Stimulated activated memory B cell treated with anti-CD40 and anti-IgM and Interleukin-4, amounts not matched to agents 10 μg/mL and 1 μg/mL and 100 μg/mL, for 72 hours (primary cell): ENCODE data around the gene DR1.
"Not testable (repeated sequence)": the region's sequence is repeated elsewhere in the genome, so short reads cannot be mapped to it uniquely, and the experiment has no call there.

Source experiments
- ATAC-seq: fragments of 150-1000 bp; cut with Tn5 transposase; 2 replicates; pipeline ENCODE4 v1.10.0; 2021
- H3K27ac Mint-ChIP-seq: one replicate; pipeline ENCODE4 v1.8.0; 2022; ENCODE audit warnings: mild to moderate bottlenecking, mixed read lengths
- H3K27me3 Mint-ChIP-seq: one replicate; pipeline ENCODE4 v1.8.0; 2022; ENCODE audit warnings: mixed read lengths
- H3K36me3 Mint-ChIP-seq: one replicate; pipeline ENCODE4 v1.8.0; 2022; ENCODE audit warnings: mixed read lengths
- H3K4me1 Mint-ChIP-seq: one replicate; pipeline ENCODE4 v1.8.0; 2022; ENCODE audit warnings: mixed read lengths
- H3K4me3 Mint-ChIP-seq: one replicate; pipeline ENCODE4 v1.8.0; 2022; ENCODE audit warnings: mild to moderate bottlenecking, moderate library complexity, mixed read lengths
- H3K9me3 Mint-ChIP-seq: one replicate; pipeline ENCODE4 v1.8.0; 2022; ENCODE audit warnings: mixed read lengths

DR1 gene

GRCh38 chr1:93350875-93351274, 5.2 kb downstream of the DR1 start:
- no peak overlapping the region for H3K4me3 Mint-ChIP-seq
- ATAC-seq, result no peak
- peaks cover 42% of the 10 kb centered on the region for H3K4me1 Mint-ChIP-seq
- peaks cover 18% of the 10 kb centered on the region for H3K36me3 Mint-ChIP-seq
- no peaks in the 10 kb centered on the region for H3K9me3 Mint-ChIP-seq
- H3K27me3 Mint-ChIP-seq, result no peaks in the 10 kb centered on the region
- H3K27ac Mint-ChIP-seq, result no peak overlapping the region

- H3K4me3 Mint-ChIP-seq, H3K9me3 Mint-ChIP-seq, H3K27ac Mint-ChIP-seq, ATAC-seq, H3K27me3 Mint-ChIP-seq: not testable (repeated sequence)
- peaks cover 18% of the 10 kb centered on the region for H3K36me3 Mint-ChIP-seq
- peaks cover 42% of the 10 kb centered on the region for H3K4me1 Mint-ChIP-seq
Measured at GRCh38 chr1:93351346-93351745, 5.6 kb downstream of the DR1 start.

- ATAC-seq, result no peak
- no peak overlapping the region for H3K4me3 Mint-ChIP-seq
- peaks cover 42% of the 10 kb centered on the region for H3K4me1 Mint-ChIP-seq
- H3K27me3 Mint-ChIP-seq, result no peaks in the 10 kb centered on the region
- H3K27ac Mint-ChIP-seq, result no peak overlapping the region
- peaks cover 26% of the 10 kb centered on the region for H3K36me3 Mint-ChIP-seq
- H3K9me3 Mint-ChIP-seq, result no peaks in the 10 kb centered on the region
Measured at GRCh38 chr1:93352376-93352775, 6.7 kb downstream of the DR1 start.

GRCh38 chr1:93353286-93353685, 7.6 kb downstream of the DR1 start:
- no peak for ATAC-seq
- peaks cover 46% of the 10 kb centered on the region for H3K4me1 Mint-ChIP-seq
- no peak overlapping the region for H3K27ac Mint-ChIP-seq
- no peak overlapping the region for H3K4me3 Mint-ChIP-seq
- H3K27me3 Mint-ChIP-seq, result no peaks in the 10 kb centered on the region
- H3K9me3 Mint-ChIP-seq, result no peaks in the 10 kb centered on the region
- H3K36me3 Mint-ChIP-seq, result peaks cover 31% of the 10 kb centered on the region

GRCh38 chr1:93354749-93355148, 9.0 kb downstream of the DR1 start:
- H3K4me3 Mint-ChIP-seq, result no peak overlapping the region
- no peak for ATAC-seq
- H3K9me3 Mint-ChIP-seq, result no peaks in the 10 kb centered on the region
- H3K4me1 Mint-ChIP-seq, result peaks cover 47% of the 10 kb centered on the region
- H3K27ac Mint-ChIP-seq, result no peak overlapping the region
- H3K27me3 Mint-ChIP-seq, result no peaks in the 10 kb centered on the region
- peaks cover 43% of the 10 kb centered on the region for H3K36me3 Mint-ChIP-seq

GRCh38 chr1:93357242-93357641, 11.5 kb downstream of the DR1 start:
- no peak overlapping the region for H3K27ac Mint-ChIP-seq
- no peak overlapping the region for H3K4me3 Mint-ChIP-seq
- H3K36me3 Mint-ChIP-seq, result peaks cover 51% of the 10 kb centered on the region
- no peaks in the 10 kb centered on the region for H3K9me3 Mint-ChIP-seq
- peaks cover 40% of the 10 kb centered on the region for H3K4me1 Mint-ChIP-seq
- no peaks in the 10 kb centered on the region for H3K27me3 Mint-ChIP-seq
- ATAC-seq, result no peak

- no peak for ATAC-seq
- H3K4me3 Mint-ChIP-seq, result no peak overlapping the region
- no peak overlapping the region for H3K27ac Mint-ChIP-seq
- H3K4me1 Mint-ChIP-seq, result peaks cover 43% of the 10 kb centered on the region
- no peaks in the 10 kb centered on the region for H3K27me3 Mint-ChIP-seq
- no peaks in the 10 kb centered on the region for H3K9me3 Mint-ChIP-seq
- peaks cover 57% of the 10 kb centered on the region for H3K36me3 Mint-ChIP-seq
Measured at GRCh38 chr1:93358293-93358692, 12.6 kb downstream of the DR1 start.

- Mint-ChIP-seq H3K4me3 (no peak overlapping the region), H3K36me3 (peaks cover 65% of the 10 kb centered on the region), H3K4me1 (peaks cover 48% of the 10 kb centered on the region), H3K27ac (no peak overlapping the region), H3K9me3 (no peaks in the 10 kb centered on the region), H3K27me3 (no peaks in the 10 kb centered on the region)
- no peak for ATAC-seq
Measured at GRCh38 chr1:93360111-93360510, 14.4 kb downstream of the DR1 start.

- no peak overlapping the region for H3K27ac Mint-ChIP-seq
- H3K27me3 Mint-ChIP-seq, result no peaks in the 10 kb centered on the region
- H3K4me3 Mint-ChIP-seq, result no peak overlapping the region
- H3K4me1 Mint-ChIP-seq, result peaks cover 39% of the 10 kb centered on the region
- no peaks in the 10 kb centered on the region for H3K9me3 Mint-ChIP-seq
- peaks cover 63% of the 10 kb centered on the region for H3K36me3 Mint-ChIP-seq
- no peak for ATAC-seq
Measured at GRCh38 chr1:93362237-93362636, 16.5 kb downstream of the DR1 start.

- H3K4me3 Mint-ChIP-seq, result no peak overlapping the region
- no peaks in the 10 kb centered on the region for H3K9me3 Mint-ChIP-seq
- ATAC-seq, result no peak
- peaks cover 15% of the 10 kb centered on the region for H3K4me1 Mint-ChIP-seq
- no peak overlapping the region for H3K27ac Mint-ChIP-seq
- H3K36me3 Mint-ChIP-seq, result peaks cover 46% of the 10 kb centered on the region
- H3K27me3 Mint-ChIP-seq, result no peaks in the 10 kb centered on the region
Measured at GRCh38 chr1:93365813-93366212, 20.1 kb downstream of the DR1 start.

- Mint-ChIP-seq H3K9me3 (peaks cover 3% of the 10 kb centered on the region), H3K4me3 (no peak overlapping the region), H3K27ac (no peak overlapping the region), H3K36me3 (peaks cover 50% of the 10 kb centered on the region), H3K4me1 (peaks cover 4% of the 10 kb centered on the region), H3K27me3 (no peaks in the 10 kb centered on the region)
- no peak for ATAC-seq
Measured at GRCh38 chr1:93369734-93370133, 24.0 kb downstream of the DR1 start.

GRCh38 chr1:93374334-93375106, 28.8 kb downstream of the DR1 start:
- H3K27me3 Mint-ChIP-seq, result no peaks in the 10 kb centered on the region
- peaks cover 58% of the 10 kb centered on the region for H3K36me3 Mint-ChIP-seq
- no peak overlapping the region for H3K27ac Mint-ChIP-seq
- H3K4me3 Mint-ChIP-seq, result no peak overlapping the region
- no peak for ATAC-seq
- no peaks in the 10 kb centered on the region for H3K4me1 Mint-ChIP-seq
- H3K9me3 Mint-ChIP-seq, result peaks cover 19% of the 10 kb centered on the region

- peaks cover 16% of the 10 kb centered on the region for H3K9me3 Mint-ChIP-seq
- peaks cover 26% of the 10 kb centered on the region for H3K36me3 Mint-ChIP-seq
- ATAC-seq, result no peak
- no peak overlapping the region for H3K4me3 Mint-ChIP-seq
- no peaks in the 10 kb centered on the region for H3K27me3 Mint-ChIP-seq
- H3K27ac Mint-ChIP-seq, result no peak overlapping the region
- H3K4me1 Mint-ChIP-seq, result no peaks in the 10 kb centered on the region
Measured at GRCh38 chr1:93384656-93385055, 38.9 kb downstream of the DR1 start.

- H3K4me1 Mint-ChIP-seq, H3K27me3 Mint-ChIP-seq, H3K4me3 Mint-ChIP-seq, H3K27ac Mint-ChIP-seq, ATAC-seq: not testable (repeated sequence)
- peaks cover 14% of the 10 kb centered on the region for H3K9me3 Mint-ChIP-seq
- peaks cover 26% of the 10 kb centered on the region for H3K36me3 Mint-ChIP-seq
Measured at GRCh38 chr1:93386268-93386667, 40.6 kb downstream of the DR1 start.

GRCh38 chr1:93394514-93394913, 48.8 kb downstream of the DR1 start:
- Mint-ChIP-seq H3K27me3 (no peaks in the 10 kb centered on the region), H3K36me3 (no peaks in the 10 kb centered on the region), H3K27ac (no peak overlapping the region), H3K4me1 (no peaks in the 10 kb centered on the region), H3K4me3 (no peak overlapping the region), H3K9me3 (peaks cover 4% of the 10 kb centered on the region)
- no peak for ATAC-seq

- H3K27me3 Mint-ChIP-seq, result no peaks in the 10 kb centered on the region
- no peaks in the 10 kb centered on the region for H3K36me3 Mint-ChIP-seq
- H3K9me3 Mint-ChIP-seq, result peaks cover 4% of the 10 kb centered on the region
- H3K4me3 Mint-ChIP-seq, result no peak overlapping the region
- H3K27ac Mint-ChIP-seq, result no peak overlapping the region
- H3K4me1 Mint-ChIP-seq, result no peaks in the 10 kb centered on the region
- ATAC-seq, result no peak
Measured at GRCh38 chr1:93395195-93395594, 49.5 kb downstream of the DR1 start.
